ENCODE measurements around the gene GIMD1.

GIMD1 gene

GRCh38 chr4:106368678-106369077, at the start of gene GIMD1:
Gene GIMD1 (minus strand): TSS chr4:106368778. CDS start chr4:106367435, 1,343 bp downstream.
- TF ChIP-seq GATA3 (IDR thresholded peaks at IDR 0.05; ENCODE audit: low read depth, low read length) (no peak), GATA2 (IDR thresholded peaks at IDR 0.05; ENCODE audit: low read depth, low read length) (no peak)

GRCh38 chr4:106414366-106414765, 45.8 kb upstream of the GIMD1 start:
- no peak for TF ChIP-seq GATA3 (IDR thresholded peaks at IDR 0.05; ENCODE audit: low read depth, low read length)
- no peak for TF ChIP-seq GATA2 (IDR thresholded peaks at IDR 0.05; ENCODE audit: low read depth, low read length)

- no peak; the same call in 1 of the 2 replicates for TF ChIP-seq GATA2 (IDR thresholded peaks at IDR 0.05; ENCODE audit: low read depth, low read length)
- no peak for TF ChIP-seq GATA3 (IDR thresholded peaks at IDR 0.05; ENCODE audit: low read depth, low read length)
These were observed 41.6 kb upstream of the GIMD1 start for GRCh38 chr4:106409901-106410889.

GRCh38 chr4:106401157-106401556, 32.6 kb upstream of the GIMD1 start:
- TF ChIP-seq GATA2 (IDR thresholded peaks at IDR 0.05; ENCODE audit: low read depth, low read length) (no peak), GATA3 (IDR thresholded peaks at IDR 0.05; ENCODE audit: low read depth, low read length) (no peak)

GRCh38 chr4:106395582-106395981, 27.0 kb upstream of the GIMD1 start:
- TF ChIP-seq GATA2 (IDR thresholded peaks at IDR 0.05; ENCODE audit: low read depth, low read length) (no peak), GATA3 (IDR thresholded peaks at IDR 0.05; ENCODE audit: low read depth, low read length) (no peak)

GRCh38 chr4:106385853-106386393, 17.3 kb upstream of the GIMD1 start:
- TF ChIP-seq GATA3 (IDR thresholded peaks at IDR 0.05; ENCODE audit: low read depth, low read length) (no peak), GATA2 (IDR thresholded peaks at IDR 0.05; ENCODE audit: low read depth, low read length) (no peak)

- TF ChIP-seq GATA2 (IDR thresholded peaks at IDR 0.05; ENCODE audit: low read depth, low read length) = no peak
These were observed 16.3 kb upstream of the GIMD1 start for GRCh38 chr4:106384878-106385277.

GRCh38 chr4:106380179-106380578, 11.6 kb upstream of the GIMD1 start:
- TF ChIP-seq GATA3 (IDR thresholded peaks at IDR 0.05; ENCODE audit: low read depth, low read length) = no peak
- no peak for TF ChIP-seq GATA2 (IDR thresholded peaks at IDR 0.05; ENCODE audit: low read depth, low read length)

GRCh38 chr4:106373026-106373425, 4.4 kb upstream of the GIMD1 start:
- TF ChIP-seq GATA2 (IDR thresholded peaks at IDR 0.05; ENCODE audit: low read depth, low read length) = no peak
- TF ChIP-seq GATA3 (IDR thresholded peaks at IDR 0.05; ENCODE audit: low read depth, low read length) = no peak

- no peak for TF ChIP-seq GATA2 (IDR thresholded peaks at IDR 0.05; ENCODE audit: low read depth, low read length)
- TF ChIP-seq GATA3 (IDR thresholded peaks at IDR 0.05; ENCODE audit: low read depth, low read length) = no peak
These were observed 2.6 kb upstream of the GIMD1 start for GRCh38 chr4:106371161-106371560.

- TF ChIP-seq GATA2 (IDR thresholded peaks at IDR 0.05; ENCODE audit: low read depth, low read length) = no peak
These were observed 1.6 kb upstream of the GIMD1 start for GRCh38 chr4:106370214-106370613.

- no peak for TF ChIP-seq GATA3 (IDR thresholded peaks at IDR 0.05; ENCODE audit: low read depth, low read length)
- TF ChIP-seq GATA2 (IDR thresholded peaks at IDR 0.05; ENCODE audit: low read depth, low read length) = peak; percentile 59; the same call in 1 of the 2 replicates
These were observed 980 bp upstream of the GIMD1 start for GRCh38 chr4:106369456-106370060.

- TF ChIP-seq GATA2 (IDR thresholded peaks at IDR 0.05; ENCODE audit: low read depth, low read length) (no peak), GATA3 (IDR thresholded peaks at IDR 0.05; ENCODE audit: low read depth, low read length) (no peak)
These were observed 1.5 kb downstream of the GIMD1 start for GRCh38 chr4:106367072-106367471.

- TF ChIP-seq GATA2 (IDR thresholded peaks at IDR 0.05; ENCODE audit: low read depth, low read length) (no peak), GATA3 (IDR thresholded peaks at IDR 0.05; ENCODE audit: low read depth, low read length) (no peak)
These were observed 2.6 kb downstream of the GIMD1 start for GRCh38 chr4:106366026-106366425.

GRCh38 chr4:106365613-106366012, 3.0 kb downstream of the GIMD1 start:
- TF ChIP-seq GATA3 (IDR thresholded peaks at IDR 0.05; ENCODE audit: low read depth, low read length) (no peak), GATA2 (IDR thresholded peaks at IDR 0.05; ENCODE audit: low read depth, low read length) (no peak)
